Suprapubic skin (tissue), 4 donors: ENCODE measurements around the gene CYBC1.

ENCODE experiments used
- CTCF ChIP-seq, 2 donors: fragments of 200-600 bp in 1 of 2; fragments of 450-650 bp in 1 of 2; sonication (generic) in 1 of 2; IDR thresholded peaks; one replicate each; pipeline ENCODE4 v1.5.1; 2016 to 2019; ENCODE audit warnings: antibody characterized with exemption in 2 of 2, mild to moderate bottlenecking in 1 of 2, moderate library complexity in 1 of 2
- EP300 ChIP-seq: sonication (generic); formaldehyde crosslinking; IDR thresholded peaks from one replicate; pipeline ENCODE4 v1.6.1; 2017; ENCODE audit warnings: antibody characterized with exemption
- POLR2A ChIP-seq, 2 donors: fragments of 450-650 bp; IDR thresholded peaks; one replicate each; pipeline ENCODE4 v1.6.1; 2017; ENCODE audit warnings: antibody characterized with exemption in 2 of 2, mild to moderate bottlenecking in 2 of 2, moderate library complexity in 2 of 2
- POLR2AphosphoS5 ChIP-seq, 3 donors: sonication (generic); formaldehyde crosslinking; IDR thresholded peaks; one replicate each; pipeline ENCODE4 v1.6.1; 2017; ENCODE audit warnings: antibody characterized with exemption in 3 of 3

GRCh38 chr17:82432017-82432416 is 18.5 kb downstream of the CYBC1 start:
- TF ChIP-seq CTCF (IDR thresholded peaks at IDR 0.05) (no peak), EP300 (no peak), POLR2A (IDR thresholded peaks at IDR 0.05) (no peak), POLR2AphosphoS5 (IDR thresholded peaks at IDR 0.05) (no peak)
